ENCODE data around the gene PRAMEF14. TPM values are rescaled to one million over a fixed set of nuclear protein-coding genes. Genes with fewer than 3 reads are reported as not detected.
"Not testable (repeated sequence)": the region's sequence is repeated elsewhere in the genome, so short reads cannot be mapped to it uniquely, and the experiment has no call there.

PRAMEF14 gene, protein sequence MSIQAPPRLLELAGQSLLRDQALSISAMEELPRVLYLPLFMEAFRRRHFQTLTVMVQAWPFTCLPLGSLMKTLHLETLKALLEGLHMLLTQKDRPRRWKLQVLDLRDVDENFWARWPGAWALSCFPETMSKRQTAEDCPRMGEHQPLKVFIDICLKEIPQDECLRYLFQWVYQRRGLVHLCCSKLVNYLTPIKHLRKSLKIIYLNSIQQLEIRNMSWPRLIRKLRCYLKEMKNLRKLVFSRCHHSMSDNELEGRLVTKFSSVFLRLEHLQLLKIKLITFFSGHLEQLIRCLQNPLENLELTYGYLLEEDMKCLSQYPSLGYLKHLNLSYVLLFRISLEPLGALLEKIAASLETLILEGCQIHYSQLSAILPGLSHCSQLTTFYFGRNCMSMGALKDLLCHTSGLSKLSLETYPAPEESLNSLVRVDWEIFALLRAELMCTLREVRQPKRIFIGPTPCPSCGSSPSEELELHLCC
- total RNA-seq = not detected

- H3K36me3 ChIP-seq, H3K9me3 ChIP-seq, DNase-seq, H3K4me1 ChIP-seq, H3K4me3 ChIP-seq, H3K27ac ChIP-seq, H3K27me3 ChIP-seq: not testable (repeated sequence)
Measured at GRCh38 chr1:13347034-13347433, at the start of gene PRAMEF14. PRAMEF14 (minus strand) TSS chr1:13347134; CDS start chr1:13345314, 1,820 bp downstream.

DNA sequence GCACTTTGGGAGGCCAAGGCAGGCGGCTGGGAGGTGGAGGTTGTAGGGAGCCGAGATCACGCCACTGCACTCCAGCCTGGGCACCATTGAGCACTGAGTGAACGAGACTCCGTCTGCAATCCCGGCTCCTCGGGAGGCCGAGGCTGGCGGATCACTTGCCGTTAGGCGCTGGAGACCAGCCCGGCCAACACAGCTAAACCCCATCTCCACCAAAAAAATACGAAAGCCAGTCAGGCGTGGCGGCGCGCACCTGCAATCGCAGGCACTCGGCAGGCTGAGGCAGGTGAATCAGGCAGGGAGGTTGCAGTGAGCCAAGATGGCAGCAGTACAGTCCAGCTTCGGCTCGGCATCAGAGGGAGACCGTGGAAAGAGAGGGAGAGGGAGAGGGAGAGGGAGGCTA, 48.4 kb upstream of the PRAMEF14 start:
- H3K27ac ChIP-seq, H3K36me3 ChIP-seq, H3K27me3 ChIP-seq, DNase-seq, H3K4me3 ChIP-seq, H3K9me3 ChIP-seq, H3K4me1 ChIP-seq: not testable (repeated sequence)

DNA sequence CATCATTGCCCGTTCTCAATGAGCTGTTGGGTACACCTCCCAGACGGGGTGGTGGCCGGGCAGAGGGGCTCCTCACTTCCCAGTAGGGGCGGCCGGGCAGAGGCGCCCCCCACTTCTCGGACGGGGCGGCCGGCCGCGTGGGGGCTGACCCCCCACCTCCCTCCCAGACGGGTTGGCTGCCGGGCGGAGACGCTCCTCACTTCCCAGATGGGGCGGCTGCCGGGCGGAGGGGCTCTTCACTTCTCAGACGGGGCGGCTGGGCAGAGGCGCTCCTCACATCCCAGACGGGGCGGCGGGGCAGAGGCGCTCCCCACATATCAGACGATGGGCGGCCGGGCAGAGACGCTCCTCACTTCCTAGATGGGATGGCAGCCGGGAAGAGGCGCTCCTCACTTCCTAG, 47.8 kb upstream of the PRAMEF14 start:
- H3K27ac ChIP-seq, H3K4me1 ChIP-seq, H3K4me3 ChIP-seq, H3K27me3 ChIP-seq, H3K36me3 ChIP-seq, H3K9me3 ChIP-seq, DNase-seq: not testable (repeated sequence)

DNA sequence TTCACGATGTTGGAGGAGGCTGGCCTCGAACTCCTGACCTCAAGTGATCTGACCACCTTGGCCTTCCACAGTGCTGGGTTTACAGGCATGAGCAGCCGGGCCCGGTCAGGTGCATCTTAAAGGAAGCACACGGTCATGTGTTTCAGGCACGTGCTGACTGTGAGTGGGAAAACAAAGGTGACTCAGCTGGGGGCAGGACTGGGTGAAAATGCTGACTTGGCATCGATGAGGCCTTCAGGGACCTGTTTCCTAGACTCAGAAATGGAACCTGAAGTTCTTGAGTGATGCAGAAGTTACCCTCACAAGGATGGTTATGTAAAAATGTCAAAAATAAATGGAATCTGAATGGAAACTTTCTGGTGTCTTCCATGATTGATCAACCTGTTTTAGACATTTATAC, 46.1 kb upstream of the PRAMEF14 start:
- not testable (repeated sequence) for H3K27ac ChIP-seq, H3K27me3 ChIP-seq, H3K36me3 ChIP-seq, DNase-seq, H3K4me1 ChIP-seq, H3K4me3 ChIP-seq, H3K9me3 ChIP-seq

GRCh38 chr1:13389332-13389731, 42.4 kb upstream of the PRAMEF14 start, which contains the start of gene PRAMEF17:
PRAMEF17 (plus strand) TSS chr1:13389632; CDS start chr1:13389658, 26 bp downstream.
- H3K4me1 ChIP-seq, H3K9me3 ChIP-seq, H3K4me3 ChIP-seq, H3K27me3 ChIP-seq, H3K36me3 ChIP-seq, H3K27ac ChIP-seq, DNase-seq: not testable (repeated sequence)

DNA sequence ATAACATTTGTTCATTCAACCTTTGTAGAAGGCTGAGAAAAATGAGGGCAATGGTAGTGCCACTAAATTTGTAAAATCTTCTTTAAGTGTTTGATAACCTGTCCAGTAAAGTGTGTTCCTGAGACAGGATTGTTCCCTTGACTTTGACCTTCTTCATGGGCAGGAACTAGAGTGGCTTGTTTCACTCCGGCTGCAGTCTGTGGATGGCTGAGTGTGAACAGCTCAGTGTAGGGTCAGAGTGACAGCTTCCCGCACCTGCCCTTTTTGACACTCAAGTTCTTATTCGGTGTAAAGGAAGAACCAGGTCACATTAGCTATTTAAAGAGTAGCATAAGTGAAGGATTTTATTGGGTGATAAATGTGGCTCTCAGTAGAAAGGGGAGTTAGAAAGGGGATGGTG, 33.4 kb upstream of the PRAMEF14 start:
- DNase-seq, H3K4me1 ChIP-seq, H3K9me3 ChIP-seq, H3K36me3 ChIP-seq, H3K27ac ChIP-seq, H3K27me3 ChIP-seq, H3K4me3 ChIP-seq: not testable (repeated sequence)

GRCh38 chr1:13378983-13379382, 32.0 kb upstream of the PRAMEF14 start:
- DNase-seq, H3K27me3 ChIP-seq, H3K4me1 ChIP-seq, H3K9me3 ChIP-seq, H3K27ac ChIP-seq, H3K4me3 ChIP-seq, H3K36me3 ChIP-seq: not testable (repeated sequence)

- TF ChIP-seq CTCF (IDR thresholded peaks at IDR 0.05) = peak in 1 of 6 experiments; percentile 9
- not testable (repeated sequence) for H3K4me3 ChIP-seq, H3K4me1 ChIP-seq, H3K27me3 ChIP-seq, H3K27ac ChIP-seq, H3K36me3 ChIP-seq, H3K9me3 ChIP-seq, DNase-seq
Measured at GRCh38 chr1:13368544-13368943, 21.6 kb upstream of the PRAMEF14 start.

- H3K27me3 ChIP-seq, H3K4me1 ChIP-seq, H3K36me3 ChIP-seq, H3K9me3 ChIP-seq, H3K27ac ChIP-seq, DNase-seq, H3K4me3 ChIP-seq: not testable (repeated sequence)
Measured at GRCh38 chr1:13366536-13366935, 19.6 kb upstream of the PRAMEF14 start.

GRCh38 chr1:13364928-13365327, 18.0 kb upstream of the PRAMEF14 start:
- H3K27ac ChIP-seq, H3K36me3 ChIP-seq, H3K4me3 ChIP-seq, H3K27me3 ChIP-seq, H3K4me1 ChIP-seq, DNase-seq, H3K9me3 ChIP-seq: not testable (repeated sequence)

GRCh38 chr1:13362364-13362763, 15.4 kb upstream of the PRAMEF14 start:
- not testable (repeated sequence) for H3K27ac ChIP-seq, H3K4me1 ChIP-seq, H3K4me3 ChIP-seq, DNase-seq, H3K36me3 ChIP-seq, H3K9me3 ChIP-seq, H3K27me3 ChIP-seq

All from Peyer's patch (tissue), 4 donors.